MM.1S (cell line): ENCODE results near the gene MARCHF7.

ENCODE experiments used
- CTCF ChIP-seq: fragments of 300-600 bp; sonication (generic); IDR thresholded peaks from 2 replicates; pipeline ENCODE4 v1.5.1; 2016; ENCODE audit warnings: antibody characterized with exemption, low read length, mixed read lengths
- EZH2phosphoT487 ChIP-seq: fragments of 300-600 bp; sonication (generic); IDR thresholded peaks from 2 replicates; pipeline ENCODE4 v1.6.1; 2018; ENCODE audit warnings: antibody characterized with exemption, low read length

DNA sequence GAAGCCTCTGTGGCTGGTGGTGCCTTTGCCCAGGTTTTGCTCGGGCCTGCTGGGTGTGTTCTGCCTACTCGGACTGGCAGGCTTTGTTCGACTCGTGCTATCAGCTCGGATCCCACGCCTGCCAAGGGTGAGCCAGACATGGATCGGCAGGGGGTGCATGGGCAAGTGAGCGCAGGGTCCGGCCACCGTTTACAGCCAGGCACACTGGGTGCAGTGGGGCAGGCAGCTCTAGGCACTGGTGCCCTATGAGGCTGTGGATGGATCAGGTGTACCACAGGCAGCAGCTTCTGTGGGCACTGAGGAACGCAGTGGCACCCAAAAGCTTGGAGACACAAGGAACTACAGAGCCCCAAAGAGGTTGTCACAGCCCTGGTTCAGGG lies 25.6 kb downstream of the MARCHF7 start:
- TF ChIP-seq CTCF (no peak), EZH2phosphoT487 (no peak)
